Astrocyte of the cerebellum (primary cell): Measurements from ENCODE around the gene SNRPD2.

ENCODE experiments used
- DNase-seq: peaks from one replicate; pipeline ENCODE4 v3.0.0-alpha.2; 2011; ENCODE audit warnings: low read depth
- H3K4me3 ChIP-seq: 2 replicates; pipeline ENCODE4 v1.5.1; 2011; ENCODE audit warnings: mild to moderate bottlenecking, low read depth, low read length, moderate library complexity
- in situ Hi-C: cut with HindIII; loops from 2 replicates; pipeline ENCODE4 v1.10.0; 2017; ENCODE audit warnings: low sequenced_read_pairs
- TF ChIP-seq, protein P1 (sequence below): IDR thresholded peaks from 2 replicates; pipeline ENCODE4 v1.5.1; 2012; ENCODE audit warnings: low read length, low read depth, moderate library complexity, mild to moderate bottlenecking; ENCODE audit errors: missing control alignments

The SNRPD2 gene

DNA sequence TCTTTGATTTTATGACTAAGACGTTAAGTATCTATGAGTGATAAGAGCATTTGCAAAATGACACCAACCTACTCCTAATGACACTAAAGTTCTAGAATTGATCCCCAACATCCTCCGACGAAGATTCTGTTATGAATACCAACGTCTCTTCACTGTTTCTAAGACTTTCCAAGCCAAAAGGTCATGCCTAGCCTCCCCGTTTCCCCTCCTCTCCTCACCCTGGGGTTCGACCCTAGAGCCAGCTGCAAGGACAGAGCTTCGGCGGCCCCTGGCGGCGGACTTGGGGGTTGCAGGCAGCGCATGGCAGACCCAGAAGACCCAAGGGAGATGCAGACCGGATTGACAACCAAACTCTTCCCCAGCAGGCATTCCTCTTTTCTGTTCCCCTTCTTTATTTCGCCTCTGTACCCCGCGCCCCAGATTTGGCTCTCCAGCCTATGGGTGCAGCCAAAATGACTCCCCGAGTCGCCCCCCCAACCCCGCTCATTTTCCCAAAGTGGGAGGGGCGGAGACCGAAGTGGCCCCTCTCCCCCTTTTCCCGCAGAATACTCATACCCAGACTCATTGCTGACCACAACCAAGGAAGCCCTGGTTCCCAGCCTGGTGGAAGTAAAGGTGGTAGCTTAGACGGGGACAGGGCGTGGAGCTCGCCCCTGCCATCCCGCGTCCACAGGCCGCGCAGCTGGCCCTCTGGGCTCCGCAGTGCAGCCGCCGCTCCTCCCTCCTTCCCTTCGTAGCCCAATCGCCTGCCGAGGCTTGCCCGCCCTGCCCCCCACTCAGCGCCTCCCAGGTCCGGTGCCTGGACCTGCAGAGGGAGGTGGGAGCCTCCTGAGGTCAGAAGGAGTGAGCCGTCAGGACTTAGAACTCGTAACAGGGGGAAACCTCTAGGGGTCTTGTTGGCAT lies 48.5 kb downstream of the SNRPD2 start:
- DNase-seq = peak; percentile 50
- H3K4me3 ChIP-seq = peak overlapping the region; percentile 29
- TF ChIP-seq, protein P1, sequence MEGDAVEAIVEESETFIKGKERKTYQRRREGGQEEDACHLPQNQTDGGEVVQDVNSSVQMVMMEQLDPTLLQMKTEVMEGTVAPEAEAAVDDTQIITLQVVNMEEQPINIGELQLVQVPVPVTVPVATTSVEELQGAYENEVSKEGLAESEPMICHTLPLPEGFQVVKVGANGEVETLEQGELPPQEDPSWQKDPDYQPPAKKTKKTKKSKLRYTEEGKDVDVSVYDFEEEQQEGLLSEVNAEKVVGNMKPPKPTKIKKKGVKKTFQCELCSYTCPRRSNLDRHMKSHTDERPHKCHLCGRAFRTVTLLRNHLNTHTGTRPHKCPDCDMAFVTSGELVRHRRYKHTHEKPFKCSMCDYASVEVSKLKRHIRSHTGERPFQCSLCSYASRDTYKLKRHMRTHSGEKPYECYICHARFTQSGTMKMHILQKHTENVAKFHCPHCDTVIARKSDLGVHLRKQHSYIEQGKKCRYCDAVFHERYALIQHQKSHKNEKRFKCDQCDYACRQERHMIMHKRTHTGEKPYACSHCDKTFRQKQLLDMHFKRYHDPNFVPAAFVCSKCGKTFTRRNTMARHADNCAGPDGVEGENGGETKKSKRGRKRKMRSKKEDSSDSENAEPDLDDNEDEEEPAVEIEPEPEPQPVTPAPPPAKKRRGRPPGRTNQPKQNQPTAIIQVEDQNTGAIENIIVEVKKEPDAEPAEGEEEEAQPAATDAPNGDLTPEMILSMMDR = peak; percentile 99
- in situ Hi-C loops = loop anchor here (10.0 kb wide), 1 partner anchor 88 kb away; no protein-coding TSS in a partner anchor

DNA sequence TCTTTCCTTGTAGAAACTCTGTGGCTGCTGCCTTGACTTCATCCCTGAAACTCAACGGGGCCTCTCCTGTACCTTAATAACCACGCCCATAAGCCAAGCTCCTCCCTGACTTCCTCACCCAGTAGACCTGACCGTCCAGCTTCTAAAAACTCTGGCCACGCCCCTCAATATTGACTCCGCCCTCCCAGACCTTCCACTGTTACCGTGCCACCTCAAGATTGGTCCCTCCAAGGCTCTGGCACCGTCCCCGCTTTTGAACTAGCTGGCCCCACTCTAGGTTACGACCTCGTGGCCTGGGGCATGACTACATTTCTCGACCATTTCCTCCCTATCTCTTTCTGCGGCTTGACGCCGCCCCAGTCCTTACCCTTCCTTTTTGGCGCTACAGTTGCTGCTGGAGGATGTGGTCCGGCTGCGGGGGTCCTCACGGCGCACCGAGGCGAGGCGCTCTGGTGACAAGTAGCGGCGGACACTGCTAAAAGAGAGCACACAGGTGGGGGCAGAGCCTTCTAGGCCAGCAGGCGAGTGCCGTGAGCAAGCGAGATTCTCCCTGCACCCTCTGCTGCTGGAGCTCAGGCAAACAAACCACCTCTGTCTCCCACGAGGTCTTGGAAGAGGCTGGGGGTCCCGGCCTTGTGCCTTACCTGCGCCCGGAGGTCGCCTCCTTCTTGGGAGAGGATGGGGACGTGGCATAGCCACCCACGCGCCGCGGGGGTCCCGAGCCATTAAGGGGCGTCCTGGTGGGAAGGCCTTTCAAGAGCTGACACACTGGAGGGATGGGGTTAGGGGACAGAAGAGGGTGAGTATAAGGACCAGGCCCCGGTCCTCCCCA lies 50.3 kb downstream of the SNRPD2 start:
- TF ChIP-seq, protein P1 = no peak
- in situ Hi-C loops = loop anchor here (10.0 kb wide), 1 partner anchor 87 kb away; no protein-coding TSS in a partner anchor
- peak overlapping the region; percentile 24 for H3K4me3 ChIP-seq
- no peak for DNase-seq

DNA sequence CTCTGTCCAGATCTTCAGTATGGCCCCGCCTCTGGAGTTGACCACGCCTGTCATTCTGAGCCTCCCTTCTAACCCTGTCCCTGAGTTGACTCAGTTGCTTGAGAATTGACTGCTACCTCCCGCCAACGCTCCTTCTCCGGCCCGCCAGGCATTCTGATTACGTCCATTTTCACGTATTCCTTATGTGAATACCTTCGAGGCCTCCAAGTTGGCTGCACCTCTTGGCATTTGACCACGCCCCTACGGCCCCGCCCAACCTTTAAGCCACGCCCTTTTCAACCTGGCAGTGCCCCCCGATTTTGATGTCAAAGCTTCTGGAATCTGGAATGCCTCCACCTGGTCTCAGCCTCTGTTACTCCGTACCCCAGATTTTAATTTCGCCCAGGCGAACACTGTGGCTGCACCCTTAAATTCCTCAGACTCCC lies 50.9 kb downstream of the SNRPD2 start:
- no peak overlapping the region for H3K4me3 ChIP-seq
- DNase-seq = no peak
- in situ Hi-C loops = loop anchor here (10.0 kb wide), 1 partner anchor 86 kb away; no protein-coding TSS in a partner anchor
- TF ChIP-seq, protein P1 = no peak

DNA sequence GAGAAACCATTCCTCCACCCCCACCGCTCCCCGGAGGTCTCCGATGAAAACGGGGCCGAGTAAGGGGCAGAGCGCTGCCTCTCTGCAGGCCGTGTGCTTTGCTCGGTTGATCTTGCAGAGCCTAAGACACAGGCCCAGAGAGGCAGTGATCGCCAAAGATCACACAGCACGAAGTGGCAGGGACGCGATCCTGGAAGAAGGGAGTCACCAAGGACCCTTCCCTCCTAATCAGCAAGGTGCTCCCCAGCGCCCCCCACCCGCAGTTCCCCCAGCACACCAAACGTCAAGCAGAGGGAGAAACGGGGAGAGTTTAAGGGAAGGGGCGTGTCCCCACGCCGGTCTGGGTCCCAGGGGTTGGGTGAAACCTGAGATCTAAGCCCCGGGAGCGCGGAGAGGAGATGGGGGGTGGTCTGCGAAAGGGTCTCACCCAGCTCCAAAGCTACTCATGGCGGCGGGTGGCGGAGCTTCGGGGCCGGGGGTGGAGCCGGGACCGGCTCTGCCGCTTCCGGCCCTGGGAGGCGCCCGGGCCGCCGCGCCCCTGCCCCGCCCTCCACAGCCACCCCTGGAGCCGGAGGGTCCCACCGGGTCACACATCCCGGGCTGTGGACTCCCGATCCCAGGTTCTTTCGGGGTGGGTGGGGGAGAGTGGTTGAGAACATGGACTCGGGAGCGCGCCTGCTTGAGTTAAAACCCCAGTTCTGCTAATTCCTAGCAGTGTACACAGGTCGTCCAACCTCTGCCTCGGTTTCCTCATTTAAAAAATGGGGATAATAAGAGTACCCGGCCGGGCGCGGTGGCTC lies 52.6 kb downstream of the SNRPD2 start, which contains the start of gene EML2:
TSS of gene EML2 (minus strand) at position 468 of the 800 bp plus-strand sequence. CDS start at position 447, 21 bp downstream.
- in situ Hi-C loops = no loop called here
- H3K4me3 ChIP-seq = peak within 1 kb of the TSS; percentile 65
- DNase-seq = no peak

DNA sequence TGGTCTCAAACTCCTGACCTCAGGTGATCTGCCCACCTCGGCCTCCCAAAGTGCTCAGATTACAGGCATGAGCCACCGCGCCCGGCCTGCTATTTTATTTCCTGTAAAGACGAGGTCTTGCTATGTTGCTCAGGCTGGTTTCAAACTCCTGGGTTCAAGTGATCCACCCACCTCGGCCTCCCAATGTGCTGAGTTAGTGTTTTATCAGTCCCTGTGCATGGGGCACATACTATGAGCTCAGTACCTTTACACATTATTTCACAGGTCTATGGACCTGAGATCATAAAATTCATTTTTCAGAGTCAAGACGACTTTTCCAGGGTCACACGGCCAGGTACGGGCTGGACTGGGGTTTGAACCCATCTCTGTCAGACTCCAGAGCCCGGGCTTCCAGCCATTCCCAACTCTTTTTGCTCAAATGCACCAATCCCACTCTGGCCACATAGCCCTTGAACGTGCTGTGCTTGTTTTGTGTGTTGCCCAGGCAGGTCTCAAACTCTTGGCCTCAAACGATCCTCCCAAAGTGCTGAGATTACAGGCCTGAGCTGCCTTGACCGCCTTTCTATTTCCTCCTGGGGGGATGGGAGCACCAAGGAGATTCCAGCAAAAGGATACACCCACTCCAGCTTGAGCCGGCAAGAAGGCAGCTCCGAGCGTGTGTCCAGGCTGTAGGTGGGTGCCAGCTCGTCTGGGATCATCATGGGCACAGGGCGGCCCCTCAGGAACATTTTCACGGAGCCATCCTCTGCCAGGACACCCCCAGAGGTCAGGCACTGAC lies 53.7 kb downstream of the SNRPD2 start:
- in situ Hi-C loops = no loop called here
- TF ChIP-seq, protein P1 = no peak
- no peak for DNase-seq
- peak overlapping the region; percentile 65 for H3K4me3 ChIP-seq

More for the DNA sequence above, 52.6 kb downstream of the SNRPD2 start, which contains the start of gene EML2:
- TF ChIP-seq, protein P1 = peak; percentile 40
